ENCODE data around the gene ARHGEF6. TPM values are rescaled to one million over a fixed set of nuclear protein-coding genes. Genes with fewer than 3 reads are reported as not detected.

The ARHGEF6 gene
- polyA plus RNA-seq, 1 experiment: 6.8 TPM

Small RNA genes lying within 50 kb of the gene (small RNA-seq; reads per million reads assigned to genes)
- gene RF00019 (ENCODE audit: insufficient read length, low read depth): not detected
- not detected for gene RNU6-972P (ENCODE audit: insufficient read length, low read depth)

Other genes starting within 250 kb of the ARHGEF6 start
- not detected in 2 replicates for gene VGLL1, start 248.7 kb downstream of the ARHGEF6 start, polyA plus RNA-seq (2011; rRNA removed)
- gene CD40LG, start 132.8 kb downstream of the ARHGEF6 start, polyA plus RNA-seq (2011; rRNA removed): not detected in 2 replicates
- 145 and 183 TPM in 2 replicates for gene RBMX, start 99.8 kb upstream of the ARHGEF6 start, polyA plus RNA-seq (2011; rRNA removed)